C1 segment of cervical spinal cord (tissue), 14 donors: ENCODE data around the gene HSPA1A.
"Not testable (repeated sequence)": the region's sequence is repeated elsewhere in the genome, so short reads cannot be mapped to it uniquely, and the experiment has no call there.

Experiments
- DNase-seq, 14 donors: peaks; one replicate each; lab custom pipeline; 2025; lab: John Stamatoyannopoulos, UW

HSPA1A gene

DNA sequence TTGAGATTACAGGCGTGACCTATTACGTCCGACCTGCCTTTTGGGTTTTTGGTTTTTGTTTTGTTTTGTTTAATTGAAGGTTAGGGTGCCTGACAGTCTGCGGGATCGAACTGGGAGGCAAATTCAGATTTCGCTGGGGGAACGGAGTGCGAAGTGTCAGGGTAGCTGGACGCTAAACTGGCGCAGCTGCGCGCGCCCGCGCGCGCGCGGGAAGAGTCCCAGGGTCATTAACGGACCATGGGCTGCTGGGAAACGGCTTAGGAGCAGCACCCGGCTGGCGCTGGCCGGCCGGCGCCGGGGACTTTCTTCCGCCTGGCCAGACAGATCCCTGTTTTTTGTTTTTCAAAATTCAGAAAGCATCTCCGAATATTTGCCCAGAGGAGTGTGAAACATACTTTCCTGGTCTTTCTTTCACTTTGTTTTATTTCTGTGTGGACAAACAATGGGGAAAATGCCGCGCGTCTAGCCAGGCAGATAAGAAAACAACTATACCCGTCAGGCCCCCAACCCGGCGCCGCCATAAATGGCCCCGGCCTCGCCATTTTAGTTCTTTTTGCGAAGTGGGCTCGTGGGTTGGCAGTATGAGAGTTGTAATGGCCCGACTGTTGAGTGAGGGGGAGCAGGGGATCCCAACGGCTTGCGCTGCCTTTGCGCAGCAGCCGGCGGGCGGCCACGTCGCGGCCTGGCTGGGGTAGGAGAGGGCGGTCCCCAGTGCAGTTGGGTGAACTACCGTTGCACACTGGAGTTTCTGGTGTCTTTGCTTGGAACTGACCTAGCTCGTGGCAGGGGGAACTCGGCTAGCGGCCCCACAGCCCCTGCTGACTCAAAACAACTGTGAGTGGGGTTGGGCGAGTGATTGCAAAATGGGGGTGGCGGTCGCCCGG is 19.3 kb downstream of the HSPA1A start:
- DNase-seq = peak; percentile 42 to 94 (median 87)

- DNase-seq = no peak
These were observed 20.7 kb downstream of the HSPA1A start for GRCh38 chr6:31836047-31836473.

- no peak for DNase-seq
These were observed 21.4 kb downstream of the HSPA1A start for GRCh38 chr6:31836474-31837368.

GRCh38 chr6:31837369-31838113 is 22.2 kb downstream of the HSPA1A start:
- no peak for DNase-seq

DNA sequence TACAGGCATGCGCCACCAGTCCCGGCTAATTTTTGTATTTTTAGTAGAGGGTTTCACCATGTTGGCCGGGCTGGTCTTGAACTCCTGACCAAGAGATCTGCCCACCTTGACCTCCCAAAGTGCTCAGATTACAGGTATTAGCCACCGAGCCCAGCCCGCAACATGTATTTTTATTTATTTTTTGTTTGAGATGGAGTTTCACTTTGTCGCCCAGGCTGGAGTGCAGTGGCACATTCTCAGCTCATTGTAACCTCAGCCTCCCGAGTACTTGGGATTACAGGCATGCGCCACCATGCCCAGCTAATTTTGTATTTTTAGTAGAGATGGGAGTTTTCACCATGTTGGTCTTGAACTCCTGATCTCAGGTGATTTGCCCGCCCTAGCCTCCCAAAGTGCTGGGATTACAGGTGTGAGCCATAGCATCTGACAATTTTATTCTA is 22.8 kb downstream of the HSPA1A start:
- DNase-seq = not testable (repeated sequence)

DNA sequence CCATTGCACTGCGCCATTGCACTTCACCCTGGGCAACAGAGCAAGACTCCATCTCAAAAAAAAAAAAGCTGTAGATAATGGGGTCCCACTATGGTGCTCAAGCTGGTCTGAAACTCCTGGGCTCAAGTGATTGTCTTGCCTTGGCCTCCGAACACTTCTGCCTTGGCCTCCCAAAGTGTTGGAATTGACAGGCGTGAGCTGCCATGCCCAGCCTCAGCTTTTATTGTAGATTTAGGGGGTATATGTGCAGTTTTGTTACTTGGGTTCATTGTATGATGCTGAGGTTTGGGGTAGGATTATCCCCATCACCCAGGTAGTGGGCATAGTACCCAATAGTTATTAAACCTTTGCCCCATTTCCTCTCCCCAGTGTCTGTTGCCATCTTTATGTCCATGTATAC is 23.6 kb downstream of the HSPA1A start:
- DNase-seq = no peak

- not testable (repeated sequence) for DNase-seq
These were observed 24.4 kb downstream of the HSPA1A start for GRCh38 chr6:31839779-31840126.

DNA sequence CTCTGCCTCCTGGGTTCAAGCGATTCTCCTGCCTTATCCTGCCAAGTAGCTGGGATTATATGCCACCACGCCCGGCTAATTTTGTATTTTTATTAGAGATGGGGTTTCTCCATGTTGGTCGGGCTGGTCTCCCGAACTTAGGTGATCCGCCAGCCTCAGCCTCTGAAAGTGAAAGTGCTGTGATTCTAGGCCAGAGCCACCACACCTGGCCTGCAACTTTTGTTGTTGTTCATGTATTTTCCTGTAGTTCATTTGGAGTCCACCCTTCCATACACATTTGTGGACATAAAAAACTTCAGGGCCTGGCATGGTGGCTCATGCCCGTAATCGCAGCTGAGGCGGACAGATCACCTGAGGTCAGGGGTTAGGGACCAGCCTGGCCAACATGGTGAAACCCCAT is 26.7 kb downstream of the HSPA1A start:
- DNase-seq = no peak

DNA sequence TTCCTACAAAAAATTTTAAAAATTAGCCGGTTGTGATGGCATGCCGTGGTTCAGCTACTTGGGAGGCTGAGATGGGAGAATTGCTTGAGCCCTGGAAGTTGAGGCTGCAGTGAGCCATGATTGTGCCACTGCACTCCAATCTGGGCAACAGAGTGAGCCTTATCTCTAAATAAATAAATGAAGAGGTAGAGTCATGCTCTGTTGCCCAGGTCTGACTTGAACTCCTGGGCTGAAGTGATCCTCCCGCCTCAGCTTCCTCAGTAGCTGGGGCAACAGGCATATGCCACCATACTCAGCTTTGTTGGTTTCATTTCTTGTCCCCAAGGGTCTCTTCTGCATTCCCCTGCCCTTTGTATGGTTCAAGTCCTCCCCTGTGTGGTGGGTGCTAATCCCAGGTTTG is 29.2 kb downstream of the HSPA1A start:
- no peak for DNase-seq

DNA sequence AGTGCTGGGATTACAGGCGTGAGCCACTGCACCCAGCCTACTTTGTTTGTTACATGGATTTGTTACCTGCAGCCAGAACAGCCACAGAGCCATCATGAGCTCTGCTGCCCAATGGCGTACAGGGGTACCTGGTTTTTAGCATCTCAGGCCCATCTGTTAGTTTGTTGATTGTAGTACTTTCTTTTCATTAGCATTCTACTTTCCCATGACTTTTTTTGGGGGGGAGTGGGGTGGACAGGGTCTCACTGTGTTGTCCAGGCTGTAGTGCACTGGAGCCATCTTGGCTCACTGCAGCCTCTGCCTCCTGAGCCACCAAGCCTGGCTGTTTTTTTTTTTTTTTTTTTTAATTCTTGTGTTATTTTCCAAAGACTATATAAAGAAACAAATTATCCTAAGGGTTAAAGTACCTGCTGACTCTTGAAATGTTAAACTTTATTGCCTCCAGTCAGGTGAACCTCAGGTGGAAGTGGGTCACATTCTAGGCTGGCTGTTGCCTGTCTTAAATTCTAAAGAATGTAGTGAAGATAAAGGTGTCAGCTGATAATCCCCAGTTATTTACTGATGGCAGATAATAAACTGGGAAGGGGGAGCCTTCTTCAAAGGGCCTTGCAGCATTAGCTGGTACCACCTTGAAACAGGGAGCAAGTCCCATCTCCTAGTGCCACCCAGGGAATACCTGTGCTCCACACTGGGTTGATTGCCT is 32.1 kb downstream of the HSPA1A start:
- DNase-seq = no peak

- no peak for DNase-seq
These were observed 35.6 kb downstream of the HSPA1A start for GRCh38 chr6:31850765-31851484.

DNA sequence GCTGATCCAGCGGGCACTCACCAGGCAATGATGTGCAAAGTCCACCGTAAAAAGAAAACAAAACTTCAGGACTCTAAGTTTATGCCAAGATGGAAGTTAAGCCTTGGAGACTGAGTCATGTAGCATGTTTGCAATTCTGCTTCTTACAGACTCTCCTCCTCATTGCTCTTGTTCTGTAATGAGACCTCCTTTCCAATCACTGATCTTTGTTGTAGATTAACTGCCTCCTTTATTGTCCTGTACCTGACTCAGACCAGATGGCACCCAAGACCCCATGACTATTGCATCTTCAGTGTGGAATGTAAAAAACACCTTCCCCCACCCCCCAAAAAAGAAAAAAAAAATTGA is 36.1 kb downstream of the HSPA1A start:
- no peak for DNase-seq

DNA sequence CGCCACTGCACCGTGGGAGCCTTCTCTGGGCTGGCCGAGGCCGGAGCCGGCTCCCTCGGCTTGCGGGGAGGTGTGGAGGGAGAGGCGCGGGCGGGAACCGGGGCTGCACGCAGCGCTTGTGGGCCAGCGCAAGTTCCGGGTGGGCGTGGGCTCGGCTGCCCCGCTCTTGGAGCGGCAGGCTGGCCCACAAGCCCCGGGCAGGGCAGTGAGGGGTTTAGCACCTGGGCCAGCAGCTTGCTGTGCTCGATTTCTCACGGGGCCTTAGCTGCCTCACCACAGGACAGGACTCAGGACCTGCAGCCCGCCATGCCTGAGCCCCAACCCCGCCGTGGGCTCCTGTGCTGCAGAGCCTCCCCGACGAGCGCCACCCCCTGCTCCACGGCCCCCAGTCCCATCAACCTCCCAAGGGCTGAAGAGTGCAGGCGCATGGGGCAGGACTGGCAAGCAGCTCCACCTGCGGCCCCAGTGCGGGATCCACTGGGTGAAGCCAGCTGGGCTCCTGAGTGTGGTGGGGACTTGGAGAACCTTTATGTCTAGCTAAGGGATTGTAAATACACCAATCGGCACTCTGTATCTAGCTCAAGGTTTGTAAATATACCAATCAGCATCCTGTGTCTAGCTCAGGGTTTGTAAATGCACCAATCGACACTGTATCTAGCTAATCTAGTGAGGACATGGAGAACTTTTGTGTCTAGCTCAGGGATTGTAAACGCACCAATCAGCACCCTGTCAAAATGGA is 36.8 kb downstream of the HSPA1A start:
- not testable (repeated sequence) for DNase-seq

GRCh38 chr6:31857774-31858173 is 42.4 kb downstream of the HSPA1A start:
- DNase-seq = not testable (repeated sequence)

DNA sequence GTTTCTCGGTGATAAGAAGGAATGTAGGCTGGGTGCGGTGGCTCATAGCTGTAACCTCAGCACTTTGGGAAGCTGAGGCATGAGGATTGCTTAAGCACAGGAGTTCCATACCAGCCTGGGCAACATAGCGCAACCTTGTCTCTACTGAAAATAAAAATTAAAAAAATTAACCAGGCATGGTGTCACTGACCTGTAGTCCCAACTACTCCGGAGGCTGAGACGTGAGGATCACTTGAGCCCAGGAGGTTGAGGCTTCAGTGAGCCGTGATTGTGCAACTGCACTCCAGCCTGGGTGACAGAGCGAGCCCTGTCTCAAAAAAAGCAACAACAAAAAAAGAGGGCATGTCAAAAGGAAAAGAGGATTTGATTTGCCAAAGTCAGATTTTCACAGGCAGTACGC is 43.4 kb downstream of the HSPA1A start:
- DNase-seq = no peak

- DNase-seq = no peak
These were observed 44.6 kb downstream of the HSPA1A start for GRCh38 chr6:31859923-31860322.

GRCh38 chr6:31860349-31860748 is 45.0 kb downstream of the HSPA1A start:
- DNase-seq = no peak

- DNase-seq = no peak
These were observed 45.8 kb downstream of the HSPA1A start for GRCh38 chr6:31861150-31861549.

- DNase-seq = peak in 1 of 14 donors; percentile 31
These were observed 46.6 kb downstream of the HSPA1A start for GRCh38 chr6:31861919-31862343.
